K562 (cell line): Measurements from ENCODE around the gene CATSPER4. TPM values are rescaled to one million over a fixed set of nuclear protein-coding genes. Genes with fewer than 3 reads are reported as not detected.

Experiments used
- ATF4 ChIP-seq: fragments of 450-650 bp; formaldehyde crosslinking; IDR thresholded peaks from 2 replicates; pipeline ENCODE4 v1.4.0; 2022; ENCODE audit warnings: mild to moderate bottlenecking, moderate library complexity
- CBX8 ChIP-seq: fragments of 200-600 bp; sonication (generic); IDR thresholded peaks from 2 replicates; pipeline ENCODE4 v1.6.1; 2012; ENCODE audit warnings: borderline replicate concordance, mixed run types, low read depth, mild to moderate bottlenecking, moderate library complexity, mixed read lengths, low read length, control low read depth, inconsistent platforms; ENCODE audit not compliant: poor library complexity, severe bottlenecking; ENCODE audit errors: extremely low read depth
- EGR1 ChIP-seq: fragments of 450-650 bp; conservative IDR thresholded peaks from 2 replicates; pipeline ENCODE4 v1.6.1; 2017; ENCODE audit warnings: mild to moderate bottlenecking
- ESRRA ChIP-seq: fragments of 450-650 bp; IDR thresholded peaks from 2 replicates; pipeline ENCODE4 v1.6.1; 2014; ENCODE audit warnings: low read depth, mild to moderate bottlenecking, moderate library complexity, borderline replicate concordance
- FIP1L1 ChIP-seq: fragments of 200-400 bp; formaldehyde crosslinking; IDR thresholded peaks from 2 replicates; pipeline ENCODE4 v1.6.1; 2018; ENCODE audit warnings: mild to moderate bottlenecking, low read depth, low read length; ENCODE audit not compliant: poor library complexity, severe bottlenecking
- FOXK1 ChIP-seq: sonication (generic); formaldehyde crosslinking; IDR thresholded peaks from 2 replicates; pipeline ENCODE4 v1.8.0; 2022; ENCODE audit warnings: missing genetic modification reagents, mild to moderate bottlenecking, borderline replicate concordance
- FUS ChIP-seq: fragments of 200-400 bp; formaldehyde crosslinking; optimal IDR thresholded peaks from 2 replicates; pipeline ENCODE3; 2017; ENCODE audit warnings: low read depth, low read length
- MAZ ChIP-seq, 2 experiments: fragments of 450-650 bp in 1 of 2; sonication (generic) in 1 of 2; formaldehyde crosslinking; IDR thresholded peaks in 1 of 2; conservative IDR thresholded peaks in 1 of 2; 2 replicates each; pipeline versions ENCODE4 v1.4.0 to v1.5.0; 2020; ENCODE audit warnings: mild to moderate bottlenecking in 1 of 2, missing genetic modification reagents in 1 of 2
- MNT ChIP-seq, 2 experiments: fragments of 450-650 bp; conservative IDR thresholded peaks; 2 replicates each; pipeline ENCODE4 v1.6.1; 2017; ENCODE audit warnings: mild to moderate bottlenecking in 2 of 2, moderate library complexity in 2 of 2
- MTA3 ChIP-seq: fragments of 450-650 bp; formaldehyde crosslinking; IDR thresholded peaks from 2 replicates; pipeline ENCODE4 v1.6.1; 2017; ENCODE audit warnings: mild to moderate bottlenecking, borderline replicate concordance
- MYNN ChIP-seq, 2 experiments: sonication (generic); formaldehyde crosslinking in 1 of 2; IDR thresholded peaks; 2 replicates each; pipeline versions ENCODE4 v1.5.0 to v1.6.1; 2016 to 2020; ENCODE audit warnings: antibody characterized with exemption in 1 of 2, missing genetic modification reagents in 1 of 2
- RBM17 ChIP-seq: fragments of 200-400 bp; formaldehyde crosslinking; IDR thresholded peaks from 2 replicates; pipeline ENCODE4 v1.6.1; 2017; ENCODE audit warnings: low read depth, mild to moderate bottlenecking, low read length, borderline replicate concordance
- SMAD4 ChIP-seq: fragments of 250-450 bp; sonication (Bioruptor Pico); conservative IDR thresholded peaks from 2 replicates; pipeline ENCODE4 v1.8.0; 2021; ENCODE audit warnings: inconsistent platforms, mild to moderate bottlenecking, moderate library complexity
- STAG1 ChIP-seq: sonication (generic); formaldehyde crosslinking; IDR thresholded peaks from 2 replicates; pipeline ENCODE4 v1.5.0; 2020; ENCODE audit warnings: missing genetic modification reagents, borderline replicate concordance
- TCF3 ChIP-seq: sonication (generic); formaldehyde crosslinking; IDR thresholded peaks from 2 replicates; pipeline ENCODE4 v1.4.0; 2020; ENCODE audit warnings: mild to moderate bottlenecking, missing genetic modification reagents
- ZNF134 ChIP-seq: fragments of 250-450 bp; sonication (Bioruptor Pico); conservative IDR thresholded peaks from 2 replicates; pipeline ENCODE4 v1.4.0; 2020
- ZNF324 ChIP-seq: fragments of 250-450 bp; sonication (Bioruptor Pico); IDR thresholded peaks from 2 replicates; pipeline ENCODE4 v1.4.0; 2020; ENCODE audit warnings: mild to moderate bottlenecking
- ZNF57 ChIP-seq: fragments of 450-650 bp; formaldehyde crosslinking; IDR thresholded peaks from 2 replicates; pipeline ENCODE4 v1.4.0; 2020; ENCODE audit warnings: mild to moderate bottlenecking, moderate library complexity
- polyA plus RNA-seq, 8 experiments: library from polyadenylated mRNA; depleted of rRNA in 4 of 8; stranded (reverse) in 5 of 8; unstranded in 3 of 8; fragments of >200 nt; fragmentation: Nextera tagmentation in 2 of 8; fragmentation: Illumina TruSeq in 1 of 8; extraction: Ambion mirVana in 2 of 8; extraction: Trizol in 1 of 8; gene quantifications; 2 replicates each; pipeline versions ENCODE4 v1.2.1 to v1.2.3, GENCODE V29; 2011 to 2014; ENCODE audit warnings: inconsistent platforms in 1 of 8, missing spikeins in 1 of 8
- total RNA-seq, 7 experiments: library from RNA; depleted of rRNA in 6 of 7; stranded (reverse); fragments of >200 nt in 6 of 7; fragmentation: Illumina TruSeq in 2 of 7; extraction: Trizol in 2 of 7; gene quantifications; 2 replicates each; pipeline versions ENCODE4 v1.2.1 to v1.2.3, GENCODE V29; 2011 to 2021; ENCODE audit warnings: low replicate concordance in 1 of 7
- TF ChIP-seq, protein P1 (sequence below): fragments of 250-450 bp; sonication (Bioruptor Pico); IDR thresholded peaks from 2 replicates; pipeline ENCODE4 v1.9.0; 2021; ENCODE audit warnings: mild to moderate bottlenecking
- TF ChIP-seq, protein P2 (sequence below): fragments of 450-650 bp; IDR thresholded peaks from 2 replicates; pipeline ENCODE4 v1.6.1; 2018; ENCODE audit warnings: mild to moderate bottlenecking, low read depth; ENCODE audit not compliant: partially characterized antibody

The CATSPER4 gene
- total and polyA plus RNA-seq, 9 of the 15 experiments (the other 6 are each of a cell fraction or from before 2014, with no cell fraction given): 0.04 to 0.13 TPM; not detected in 7

DNA sequence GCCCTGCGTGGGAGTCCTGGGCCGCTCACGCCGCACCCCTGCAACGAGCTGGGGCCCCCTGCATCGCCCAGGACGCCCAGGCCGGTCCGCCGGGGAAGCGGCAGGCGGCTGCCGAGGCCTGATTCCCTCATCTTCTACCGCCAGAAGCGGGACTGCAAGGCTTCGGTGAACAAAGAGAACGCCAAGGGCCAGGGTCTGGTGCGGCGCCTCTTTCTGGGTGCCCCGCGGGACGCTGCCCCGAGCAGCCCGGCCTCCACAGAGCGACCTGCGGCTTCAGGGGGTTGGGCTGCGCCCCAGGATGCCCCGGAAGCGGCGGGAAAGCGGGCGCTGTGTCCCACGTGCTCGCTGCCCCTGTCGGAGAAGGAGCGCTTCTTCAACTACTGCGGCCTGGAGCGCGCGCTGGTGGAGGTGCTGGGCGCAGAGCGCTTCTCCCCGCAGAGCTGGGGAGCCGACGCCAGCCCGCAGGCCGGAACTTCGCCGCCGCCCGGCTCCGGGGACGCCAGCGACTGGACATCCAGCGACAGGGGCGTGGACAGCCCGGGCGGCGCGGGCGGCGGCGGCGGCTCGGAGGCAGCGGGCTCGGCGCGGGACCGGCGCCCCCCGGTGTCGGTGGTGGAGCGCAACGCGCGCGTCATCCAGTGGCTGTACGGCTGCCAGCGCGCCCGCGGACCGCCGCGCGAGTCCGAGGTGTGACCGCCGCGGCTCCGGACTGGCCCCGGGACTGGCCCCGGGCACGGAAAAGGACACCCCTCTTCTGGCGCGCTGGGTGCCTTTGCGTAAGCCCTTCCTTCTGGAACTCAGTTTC lies 28.8 kb upstream of the CATSPER4 start (continued):
- TF ChIP-seq, protein P1, sequence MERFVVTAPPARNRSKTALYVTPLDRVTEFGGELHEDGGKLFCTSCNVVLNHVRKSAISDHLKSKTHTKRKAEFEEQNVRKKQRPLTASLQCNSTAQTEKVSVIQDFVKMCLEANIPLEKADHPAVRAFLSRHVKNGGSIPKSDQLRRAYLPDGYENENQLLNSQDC (CRISPR knock-in tag): no peak
- TF ChIP-seq ZNF324 (CRISPR knock-in tag) (0 out of 2 replicates have a peak, but pooled peaks have one; percentile 19), EGR1 (peak; percentile 72), SMAD4 (CRISPR knock-in tag) (peak; percentile 94), ESRRA (peak; percentile 7; the same call in 1 of the 2 replicates), ATF4 (0 out of 2 replicates have a peak, but pooled peaks have one; percentile 28), MAZ (CRISPR knock-in tag; conservative IDR thresholded peaks at IDR 0.05 in 1 of 2, IDR thresholded peaks at IDR 0.05 in 1 of 2) (peak in 1 of 2 experiments; percentile 83; a peak in 2 of 4 replicates), MYNN (IDR thresholded peaks at IDR 0.05) (no peak), MYNN (CRISPR knock-in tag; IDR thresholded peaks at IDR 0.05) (no peak), MTA3 (peak; percentile 88), ZNF134 (CRISPR knock-in tag) (no peak; the same call in 1 of the 2 replicates), FOXK1 (CRISPR knock-in tag) (peak; percentile 60; the same call in 1 of the 2 replicates), MNT (conservative IDR thresholded peaks at IDR 0.05) (peak in 1 of 2 experiments; percentile 90; a peak in 3 of 4 replicates), FIP1L1 (peak; percentile 21), FUS (peak; percentile 58), TCF3 (peak; percentile 17; the same call in 1 of the 2 replicates), ZNF57 (CRISPR knock-in tag) (0 out of 2 replicates have a peak, but pooled peaks have one; percentile 24), RBM17 (no peak), STAG1 (CRISPR knock-in tag) (no peak), CBX8 (no peak)
- TF ChIP-seq, protein P2, sequence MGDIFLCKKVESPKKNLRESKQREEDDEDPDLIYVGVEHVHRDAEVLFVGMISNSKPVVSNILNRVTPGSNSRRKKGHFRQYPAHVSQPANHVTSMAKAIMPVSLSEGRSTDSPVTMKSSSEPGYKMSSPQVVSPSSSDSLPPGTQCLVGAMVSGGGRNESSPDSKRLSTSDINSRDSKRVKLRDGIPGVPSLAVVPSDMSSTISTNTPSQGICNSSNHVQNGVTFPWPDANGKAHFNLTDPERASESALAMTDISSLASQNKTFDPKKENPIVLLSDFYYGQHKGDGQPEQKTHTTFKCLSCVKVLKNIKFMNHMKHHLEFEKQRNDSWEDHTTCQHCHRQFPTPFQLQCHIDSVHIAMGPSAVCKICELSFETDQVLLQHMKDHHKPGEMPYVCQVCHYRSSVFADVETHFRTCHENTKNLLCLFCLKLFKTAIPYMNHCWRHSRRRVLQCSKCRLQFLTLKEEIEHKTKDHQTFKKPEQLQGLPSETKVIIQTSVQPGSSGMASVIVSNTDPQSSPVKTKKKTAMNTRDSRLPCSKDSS: no peak
